Neural progenitor cell (in vitro differentiated cells): Measurements from ENCODE around the gene INPP5F. TPM values are rescaled to one million over a fixed set of nuclear protein-coding genes. Genes with fewer than 3 reads are reported as not detected.
A peak's percentile ranks its signal among the peaks of the same experiment; 100 is the strongest.

ENCODE experiments used
- DNase-seq: peaks from one replicate; pipeline ENCODE4 v3.0.0-alpha.2; 2016; ENCODE audit warnings: low spot score
- H2AFZ ChIP-seq: fragments of 200-600 bp; sonication (generic); replicated peaks from 2 replicates; pipeline ENCODE4 v1.6.1; 2016; ENCODE audit warnings: antibody characterized with exemption
- H3F3A ChIP-seq: fragments of 200-600 bp; sonication (generic); 2 replicates; pipeline ENCODE4 v1.6.1; 2016; ENCODE audit warnings: antibody characterized with exemption, low read depth
- H3K27ac ChIP-seq: fragments of 200-600 bp; sonication (generic); 2 replicates; pipeline ENCODE4 v1.5.1; 2016; ENCODE audit warnings: mild to moderate bottlenecking
- H3K27me3 ChIP-seq: fragments of 200-600 bp; sonication (generic); 2 replicates; pipeline ENCODE4 v1.6.1; 2016; ENCODE audit warnings: mild to moderate bottlenecking, moderate library complexity
- H3K36me3 ChIP-seq: fragments of 200-600 bp; sonication (generic); 2 replicates; pipeline ENCODE4 v1.5.1; 2016
- H3K4me1 ChIP-seq: fragments of 200-600 bp; sonication (generic); 2 replicates; pipeline ENCODE4 v1.6.1; 2016; ENCODE audit warnings: mixed run types
- H3K4me2 ChIP-seq: fragments of 200-600 bp; sonication (generic); 2 replicates; pipeline ENCODE4 v1.6.1; 2016
- H3K4me3 ChIP-seq: fragments of 200-600 bp; sonication (generic); 2 replicates; pipeline ENCODE4 v1.5.1; 2016
- H3K79me2 ChIP-seq: fragments of 200-600 bp; sonication (generic); 2 replicates; pipeline ENCODE4 v1.6.1; 2016; ENCODE audit warnings: low read depth
- H3K9ac ChIP-seq: fragments of 200-600 bp; sonication (generic); 2 replicates; pipeline ENCODE4 v1.6.1; 2016
- H3K9me3 ChIP-seq: fragments of 200-600 bp; sonication (generic); 2 replicates; pipeline ENCODE4 v1.5.1; 2016; ENCODE audit warnings: low read depth
- H4K20me1 ChIP-seq: fragments of 200-600 bp; sonication (generic); 2 replicates; pipeline ENCODE4 v1.6.1; 2016; ENCODE audit warnings: low read depth
- H3K27ac Mint-ChIP-seq: 3 replicates; pipeline ENCODE4 v1.8.0; 2021; ENCODE audit warnings: mixed read lengths
- H3K27me3 Mint-ChIP-seq: 2 replicates; pipeline ENCODE4 v1.8.0; 2022; ENCODE audit warnings: low read depth, mild to moderate bottlenecking, inconsistent platforms, moderate library complexity, mixed read lengths; ENCODE audit not compliant: insufficient read depth
- H3K36me3 Mint-ChIP-seq: 3 replicates; pipeline ENCODE4 v1.8.0; 2021; ENCODE audit warnings: mixed read lengths
- H3K4me1 Mint-ChIP-seq: 3 replicates; pipeline ENCODE4 v1.8.0; 2021; ENCODE audit warnings: mixed read lengths
- H3K4me3 Mint-ChIP-seq: 3 replicates; pipeline ENCODE4 v1.8.0; 2021; ENCODE audit warnings: mild to moderate bottlenecking, moderate library complexity, mixed read lengths
- H3K9me3 Mint-ChIP-seq: 3 replicates; pipeline ENCODE4 v1.8.0; 2020; ENCODE audit warnings: mixed read lengths
- CTCF ChIP-seq: fragments of 200-600 bp; sonication (generic); IDR thresholded peaks from 2 replicates; pipeline ENCODE4 v1.5.1; 2017; ENCODE audit warnings: antibody characterized with exemption, mild to moderate bottlenecking
- EZH2 ChIP-seq: fragments of 200-600 bp; sonication (generic); IDR thresholded peaks from 2 replicates; pipeline ENCODE4 v1.6.1; 2017; ENCODE audit warnings: antibody characterized with exemption, mild to moderate bottlenecking, moderate library complexity
- EZH2phosphoT487 ChIP-seq: fragments of 200-600 bp; sonication (generic); IDR thresholded peaks from 2 replicates; pipeline ENCODE4 v1.6.1; 2017; ENCODE audit warnings: antibody characterized with exemption
- total RNA-seq: library from RNA; depleted of rRNA; stranded (reverse); fragments of >200 nt; gene quantifications from 2 replicates; pipeline ENCODE4 v1.2.3, GENCODE V29; 2015; ENCODE audit warnings: low replicate concordance

Gene INPP5F
- total RNA-seq, 1 donor from 2014 or later, result 167 TPM

- no peak for DNase-seq
- H3K4me1 Mint-ChIP-seq, result peaks cover 27% of the 10 kb centered on the region
- H3K79me2 ChIP-seq, result no peaks in the 10 kb centered on the region
- no peak overlapping the region for H3K4me3 Mint-ChIP-seq
- H3K36me3 Mint-ChIP-seq, result peaks cover 3% of the 10 kb centered on the region
- no peak overlapping the region for H3K27ac ChIP-seq
- TF ChIP-seq EZH2phosphoT487 (no peak), EZH2 (no peak), CTCF (no peak)
- H3K4me2 ChIP-seq, result no peak overlapping the region
- no peaks in the 10 kb centered on the region for H3F3A ChIP-seq
- H3K36me3 ChIP-seq, result no peaks in the 10 kb centered on the region
- no peaks in the 10 kb centered on the region for H4K20me1 ChIP-seq
- no peak overlapping the region for H3K27ac Mint-ChIP-seq
- H3K9me3 ChIP-seq, result no peaks in the 10 kb centered on the region
- H3K27me3 ChIP-seq, result no peaks in the 10 kb centered on the region
- no peak overlapping the region for H3K4me3 ChIP-seq
- H3K27me3 Mint-ChIP-seq, result peaks cover 3% of the 10 kb centered on the region
- H2AFZ ChIP-seq, result no peak overlapping the region
- H3K9ac ChIP-seq, result no peak overlapping the region
- H3K4me1 ChIP-seq, result peaks cover 13% of the 10 kb centered on the region
- no peaks in the 10 kb centered on the region for H3K9me3 Mint-ChIP-seq
Observed at GRCh38 chr10:119753309-119753708, 27.5 kb downstream of the INPP5F start.

DNA sequence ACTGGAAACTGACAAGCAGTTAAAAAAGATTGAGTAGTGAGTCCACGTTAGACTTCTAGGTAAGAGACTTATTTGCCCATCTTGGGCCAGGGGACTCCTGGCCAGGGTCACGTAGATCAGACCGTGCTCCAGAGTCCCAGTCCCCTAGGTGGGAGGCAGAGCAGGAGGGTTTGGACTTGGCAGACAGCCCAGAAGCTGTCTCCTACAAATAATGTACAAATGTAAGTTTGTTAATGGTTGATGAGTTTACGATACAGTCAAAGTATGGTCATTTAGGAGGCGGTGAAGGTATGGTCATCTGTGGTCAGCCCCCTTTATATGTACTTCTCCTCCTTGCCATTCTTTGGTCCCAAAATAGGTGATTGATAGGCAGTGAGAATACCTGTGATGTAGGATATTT lies 28.2 kb downstream of the INPP5F start:
- H3K27ac ChIP-seq, result no peak overlapping the region
- no peak overlapping the region for H3K9ac ChIP-seq
- Mint-ChIP-seq H3K9me3 (no peaks in the 10 kb centered on the region), H3K4me1 (peaks cover 27% of the 10 kb centered on the region), H3K36me3 (peaks cover 3% of the 10 kb centered on the region), H3K27me3 (peaks cover 3% of the 10 kb centered on the region), H3K27ac (peak overlapping the region; percentile 76), H3K4me3 (no peak overlapping the region)
- H3K9me3 ChIP-seq, result no peaks in the 10 kb centered on the region
- no peaks in the 10 kb centered on the region for H4K20me1 ChIP-seq
- no peak for TF ChIP-seq EZH2phosphoT487
- H3K4me3 ChIP-seq, result no peak overlapping the region
- no peaks in the 10 kb centered on the region for H3K27me3 ChIP-seq
- H3K4me2 ChIP-seq, result no peak overlapping the region
- peaks cover 13% of the 10 kb centered on the region for H3K4me1 ChIP-seq
- no peak for DNase-seq
- H3K36me3 ChIP-seq, result no peaks in the 10 kb centered on the region
- no peak overlapping the region for H2AFZ ChIP-seq
- no peaks in the 10 kb centered on the region for H3K79me2 ChIP-seq
- no peaks in the 10 kb centered on the region for H3F3A ChIP-seq

GRCh38 chr10:119754936-119755335 lies 29.1 kb downstream of the INPP5F start:
- no peak overlapping the region for H3K27ac ChIP-seq
- no peak overlapping the region for H3K27ac Mint-ChIP-seq
- H2AFZ ChIP-seq, result no peak overlapping the region
- peaks cover 27% of the 10 kb centered on the region for H3K4me1 Mint-ChIP-seq
- H3F3A ChIP-seq, result no peaks in the 10 kb centered on the region
- H3K36me3 Mint-ChIP-seq, result no peaks in the 10 kb centered on the region
- H3K4me1 ChIP-seq, result peaks cover 13% of the 10 kb centered on the region
- no peaks in the 10 kb centered on the region for H3K9me3 Mint-ChIP-seq
- TF ChIP-seq CTCF (no peak), EZH2 (no peak), EZH2phosphoT487 (no peak)
- H3K27me3 ChIP-seq, result no peaks in the 10 kb centered on the region
- no peaks in the 10 kb centered on the region for H3K79me2 ChIP-seq
- no peaks in the 10 kb centered on the region for H3K9me3 ChIP-seq
- no peak for DNase-seq
- H3K4me2 ChIP-seq, result no peak overlapping the region
- H3K27me3 Mint-ChIP-seq, result peaks cover 3% of the 10 kb centered on the region
- no peak overlapping the region for H3K4me3 ChIP-seq
- no peaks in the 10 kb centered on the region for H4K20me1 ChIP-seq
- no peaks in the 10 kb centered on the region for H3K36me3 ChIP-seq
- no peak overlapping the region for H3K4me3 Mint-ChIP-seq
- no peak overlapping the region for H3K9ac ChIP-seq

DNA sequence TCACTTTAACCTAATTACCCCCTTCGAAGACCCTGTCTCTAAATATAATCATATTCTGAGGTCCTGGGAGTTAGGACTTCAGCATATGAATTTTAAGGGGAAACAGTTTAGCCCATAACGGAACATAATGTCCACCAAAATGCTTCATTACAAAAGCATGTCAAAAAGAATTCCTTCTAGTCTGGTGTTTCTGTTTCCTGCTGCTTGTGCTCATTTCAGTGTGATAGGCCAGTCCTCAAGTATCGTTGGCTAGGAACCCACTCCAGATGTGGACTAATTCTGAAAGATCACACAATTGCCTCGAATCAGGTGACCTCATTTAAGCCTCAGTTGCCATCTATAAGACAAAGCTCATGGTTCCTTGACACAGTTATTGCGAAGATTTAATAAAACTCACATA lies 29.6 kb downstream of the INPP5F start:
- no peak overlapping the region for H3K4me2 ChIP-seq
- TF ChIP-seq EZH2 (no peak), CTCF (no peak), EZH2phosphoT487 (no peak)
- peaks cover 24% of the 10 kb centered on the region for H3K4me1 Mint-ChIP-seq
- DNase-seq, result no peak
- H3K9me3 ChIP-seq, result no peaks in the 10 kb centered on the region
- no peak overlapping the region for H2AFZ ChIP-seq
- no peaks in the 10 kb centered on the region for H3K9me3 Mint-ChIP-seq
- H3K36me3 Mint-ChIP-seq, result no peaks in the 10 kb centered on the region
- no peaks in the 10 kb centered on the region for H3K27me3 ChIP-seq
- H3K79me2 ChIP-seq, result no peaks in the 10 kb centered on the region
- H4K20me1 ChIP-seq, result no peaks in the 10 kb centered on the region
- no peak overlapping the region for H3K4me3 Mint-ChIP-seq
- H3K4me1 ChIP-seq, result peaks cover 13% of the 10 kb centered on the region
- peaks cover 3% of the 10 kb centered on the region for H3K27me3 Mint-ChIP-seq
- no peak overlapping the region for H3K9ac ChIP-seq
- no peak overlapping the region for H3K4me3 ChIP-seq
- no peaks in the 10 kb centered on the region for H3F3A ChIP-seq
- H3K27ac ChIP-seq, result no peak overlapping the region
- H3K27ac Mint-ChIP-seq, result peak overlapping the region; percentile 84
- no peaks in the 10 kb centered on the region for H3K36me3 ChIP-seq
